Mesendoderm (in vitro differentiated cells): Measurements from ENCODE around the gene ATP13A2.
A peak's percentile ranks its signal among the peaks of the same experiment; 100 is the strongest.
"Not testable (repeated sequence)": the region's sequence is repeated elsewhere in the genome, so short reads cannot be mapped to it uniquely, and the experiment has no call there.

Experiments
- DNase-seq: peaks from one replicate; pipeline ENCODE4 v3.0.0; 2013
- H2AK5ac ChIP-seq: 2 replicates; pipeline ENCODE4 v1.6.1; 2013; ENCODE audit warnings: low read length, inconsistent platforms
- H2BK120ac ChIP-seq: 2 replicates; pipeline ENCODE4 v1.6.1; 2013; ENCODE audit warnings: low read depth, mild to moderate bottlenecking, low read length, moderate library complexity, mixed read lengths
- H2BK15ac ChIP-seq: replicated peaks from 2 replicates; pipeline ENCODE4 v1.6.1; 2013; ENCODE audit warnings: low read depth, mild to moderate bottlenecking, moderate library complexity
- H2BK5ac ChIP-seq: 2 replicates; pipeline ENCODE4 v1.6.1; 2013; ENCODE audit warnings: low read length, inconsistent platforms
- H3K18ac ChIP-seq: 2 replicates; pipeline ENCODE4 v1.6.1; 2013; ENCODE audit warnings: mild to moderate bottlenecking, low read length, mixed read lengths
- H3K23ac ChIP-seq: one replicate; pipeline ENCODE4 v1.6.1; 2013; ENCODE audit warnings: low read length
- H3K27ac ChIP-seq: 2 replicates; pipeline ENCODE4 v1.5.1; 2013; ENCODE audit warnings: low read depth, mild to moderate bottlenecking, inconsistent platforms, low read length, moderate library complexity
- H3K27me3 ChIP-seq: 2 replicates; pipeline ENCODE4 v1.6.1; 2013; ENCODE audit warnings: low read length, control low read depth, mild to moderate bottlenecking, inconsistent platforms; ENCODE audit not compliant: insufficient read depth, poor library complexity
- H3K36me3 ChIP-seq: 2 replicates; pipeline ENCODE4 v1.6.1; 2013; ENCODE audit warnings: low read length, inconsistent platforms; ENCODE audit not compliant: control insufficient read depth, insufficient read depth
- H3K4ac ChIP-seq: one replicate; pipeline ENCODE4 v1.6.1; 2013; ENCODE audit warnings: low read depth, mild to moderate bottlenecking, low read length, moderate library complexity
- H3K4me1 ChIP-seq: 2 replicates; pipeline ENCODE4 v1.6.1; 2013; ENCODE audit warnings: low read depth, low read length, inconsistent platforms; ENCODE audit not compliant: control insufficient read depth
- H3K4me2 ChIP-seq: 2 replicates; pipeline ENCODE4 v1.6.1; 2013; ENCODE audit warnings: low read length
- H3K4me3 ChIP-seq: 2 replicates; pipeline ENCODE4 v1.5.1; 2013; ENCODE audit warnings: mild to moderate bottlenecking, low read length
- H3K56ac ChIP-seq: one replicate; pipeline ENCODE4 v1.6.1; 2013; ENCODE audit warnings: low read length
- H3K79me1 ChIP-seq: 2 replicates; pipeline ENCODE4 v1.6.1; 2013; ENCODE audit warnings: low read length, inconsistent platforms
- H3K79me2 ChIP-seq: 2 replicates; pipeline ENCODE4 v1.6.1; 2013; ENCODE audit warnings: mild to moderate bottlenecking, low read length; ENCODE audit not compliant: control insufficient read depth, insufficient read depth
- H3K9ac ChIP-seq: 2 replicates; pipeline ENCODE4 v1.6.1; 2013; ENCODE audit warnings: low read length, inconsistent platforms
- H4K5ac ChIP-seq: one replicate; pipeline ENCODE4 v1.6.1; 2013; ENCODE audit warnings: low read length
- H4K8ac ChIP-seq: one replicate; pipeline ENCODE4 v1.6.1; 2013; ENCODE audit warnings: low read depth, mild to moderate bottlenecking, control low read depth, low read length, moderate library complexity
- WGBS: extraction: QIAGEN DNeasy Blood & Tissue Kit; methylation state at CpG from one replicate; pipeline ENCODE4 v1.1.7; 2013; ENCODE audit warnings: low lambda C conversion rate, missing lambda C conversion rate; ENCODE audit not compliant: insufficient coverage; ENCODE audit errors: extremely low coverage; 5-methylcytosine and 5-hydroxymethylcytosine counted together

The ATP13A2 gene

DNA sequence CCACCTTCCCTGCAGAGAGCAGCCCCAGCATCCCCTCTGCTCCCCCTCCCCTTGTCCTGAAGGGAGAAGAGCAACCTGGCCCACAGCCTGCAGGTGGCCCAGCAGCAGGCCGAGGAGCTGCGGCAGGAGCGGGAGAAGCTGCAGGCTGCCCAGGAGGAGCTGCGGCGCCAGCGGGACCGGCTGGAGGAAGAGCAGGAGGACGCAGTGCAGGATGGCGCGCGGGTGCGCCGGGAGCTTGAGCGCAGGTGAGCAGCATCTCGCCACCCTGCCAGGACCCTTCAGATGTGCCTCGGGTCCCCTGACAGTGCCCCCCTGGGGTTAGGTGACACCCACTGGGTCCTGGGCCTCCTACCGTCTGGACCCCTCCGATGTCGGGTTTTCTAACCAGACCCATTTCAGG lies 67.7 kb downstream of the ATP13A2 start:
- no peak overlapping the region for H2BK15ac ChIP-seq
- no peak overlapping the region for H3K18ac ChIP-seq
- H3K27ac ChIP-seq, result no peak overlapping the region
- H2BK120ac ChIP-seq, result no peak overlapping the region
- H4K5ac ChIP-seq, result no peak overlapping the region
- H3K4me1 ChIP-seq, result no peaks in the 10 kb centered on the region
- H4K8ac ChIP-seq, result no peak overlapping the region
- H3K23ac ChIP-seq, result no peak overlapping the region
- no peaks in the 10 kb centered on the region for H3K79me2 ChIP-seq
- no peak overlapping the region for H3K4me2 ChIP-seq
- no peak overlapping the region for H2AK5ac ChIP-seq
- no peaks in the 10 kb centered on the region for H3K27me3 ChIP-seq
- no peak overlapping the region for H2BK5ac ChIP-seq
- no peak overlapping the region for H3K4ac ChIP-seq
- no CpG with 5 or more reads among the region's 19 CpGs for WGBS
- no peak overlapping the region for H3K4me3 ChIP-seq
- no peaks in the 10 kb centered on the region for H3K79me1 ChIP-seq
- DNase-seq, result no peak
- H3K9ac ChIP-seq, result no peak overlapping the region
- no peaks in the 10 kb centered on the region for H3K36me3 ChIP-seq
- no peak overlapping the region for H3K56ac ChIP-seq

DNA sequence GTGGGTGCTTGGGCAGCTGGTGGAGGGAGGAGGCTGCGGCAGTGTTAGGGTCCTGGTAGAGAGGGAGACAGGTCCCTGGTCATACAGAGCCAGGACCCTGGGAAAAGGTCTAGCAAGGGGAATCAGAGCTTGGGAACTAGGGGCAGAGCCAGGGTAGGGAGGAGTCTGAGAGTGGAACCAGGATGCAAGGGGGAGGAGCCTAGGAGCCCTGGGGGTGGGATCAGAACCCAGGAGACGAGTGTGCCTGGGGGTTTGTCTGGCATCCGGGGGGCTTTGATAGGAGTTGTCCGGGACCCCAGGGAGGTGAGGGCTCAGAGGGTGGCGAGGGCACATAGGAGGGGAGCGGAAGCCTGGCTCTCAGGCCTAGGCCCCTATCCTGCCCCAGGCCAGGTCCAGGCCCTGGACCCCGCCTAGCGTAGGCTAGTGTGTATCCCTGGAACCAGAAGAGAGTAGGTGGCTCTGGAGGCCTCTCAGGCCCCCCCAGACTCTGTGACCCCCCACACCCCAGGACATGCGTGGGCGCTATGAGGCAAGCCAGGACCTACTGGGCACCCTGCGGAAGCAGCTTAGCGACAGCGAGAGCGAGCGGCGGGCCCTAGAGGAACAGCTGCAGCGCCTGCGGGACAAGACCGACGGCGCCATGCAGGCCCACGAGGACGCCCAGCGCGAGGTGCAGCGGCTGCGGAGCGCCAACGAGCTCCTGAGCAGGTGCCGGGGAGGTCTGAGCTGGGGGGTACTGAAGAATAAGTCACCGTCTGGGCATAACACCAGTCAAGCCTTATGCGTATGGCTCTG lies 72.1 kb downstream of the ATP13A2 start:
- H3K27ac ChIP-seq, H2BK15ac ChIP-seq, H2BK120ac ChIP-seq, H4K5ac ChIP-seq, H2AK5ac ChIP-seq, H3K4me1 ChIP-seq, H4K8ac ChIP-seq, H3K9ac ChIP-seq, H3K4me3 ChIP-seq, H3K79me1 ChIP-seq, H2BK5ac ChIP-seq, H3K36me3 ChIP-seq, H3K27me3 ChIP-seq, H3K79me2 ChIP-seq, H3K23ac ChIP-seq, H3K4ac ChIP-seq, H3K4me2 ChIP-seq: not testable (repeated sequence)
- DNase-seq, result peak; percentile 49
- Histone ChIP-seq H3K56ac (peak overlapping the region; percentile 25), H3K18ac (peak overlapping the region; percentile 63)
- no CpG with 5 or more reads among the region's 32 CpGs for WGBS

GRCh38 chr1:16938351-16939321 lies 73.1 kb downstream of the ATP13A2 start:
- Histone ChIP-seq H4K5ac (no peak overlapping the region), H3K18ac (peak overlapping the region; percentile 63), H2AK5ac (no peak overlapping the region), H4K8ac (no peak overlapping the region), H3K4me1 (no peaks in the 10 kb centered on the region), H3K27ac (no peak overlapping the region), H3K56ac (peak overlapping the region; percentile 29), H3K27me3 (no peaks in the 10 kb centered on the region), H2BK120ac (no peak overlapping the region), H3K4me3 (no peak overlapping the region), H3K79me1 (no peaks in the 10 kb centered on the region), H3K4ac (no peak overlapping the region), H3K36me3 (no peaks in the 10 kb centered on the region), H3K9ac (peak overlapping the region; percentile 52), H3K23ac (no peak overlapping the region), H3K4me2 (peak overlapping the region; percentile 13), H2BK15ac (no peak overlapping the region), H2BK5ac (no peak overlapping the region), H3K79me2 (no peaks in the 10 kb centered on the region)
- peak; percentile 61 for DNase-seq
- no CpG with 5 or more reads among the region's 51 CpGs for WGBS

DNA sequence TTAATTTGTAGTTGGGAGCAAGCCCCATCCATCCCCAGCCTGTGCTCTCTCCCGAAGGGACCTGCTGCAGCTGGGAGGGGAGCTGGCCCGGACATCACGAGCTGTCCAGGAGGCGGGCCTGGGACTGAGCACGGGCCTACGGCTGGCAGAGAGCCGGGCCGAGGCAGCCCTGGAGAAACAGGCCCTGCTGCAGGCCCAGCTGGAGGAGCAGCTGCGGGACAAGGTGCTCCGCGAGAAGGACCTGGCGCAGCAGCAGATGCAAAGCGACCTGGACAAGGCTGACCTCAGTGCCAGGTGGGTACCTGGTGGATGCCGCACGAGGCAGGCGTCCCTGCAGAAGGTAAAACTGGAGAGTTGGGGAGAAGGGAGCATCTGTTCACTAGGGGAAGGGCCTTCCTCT lies 75.1 kb downstream of the ATP13A2 start:
- not testable (repeated sequence) for H3K4me1 ChIP-seq, H3K36me3 ChIP-seq, H3K4ac ChIP-seq, H3K27ac ChIP-seq, H4K8ac ChIP-seq, H3K4me3 ChIP-seq, H3K56ac ChIP-seq, H3K4me2 ChIP-seq, H2AK5ac ChIP-seq, H3K9ac ChIP-seq, H4K5ac ChIP-seq, H3K79me1 ChIP-seq, H2BK120ac ChIP-seq, H3K18ac ChIP-seq, H3K79me2 ChIP-seq, H3K23ac ChIP-seq, H3K27me3 ChIP-seq, DNase-seq, H2BK15ac ChIP-seq, H2BK5ac ChIP-seq
- no CpG with 5 or more reads among the region's 16 CpGs for WGBS
